ENCODE data around the gene FANCG. TPM values are rescaled to one million over a fixed set of nuclear protein-coding genes. Genes with fewer than 3 reads are reported as not detected.

The FANCG gene
- total and polyA plus RNA-seq, 2 of the 8 experiments (the other 6 are each of a cell fraction or from before 2014, with no cell fraction given): 66.6 to 87.1 TPM

DNA sequence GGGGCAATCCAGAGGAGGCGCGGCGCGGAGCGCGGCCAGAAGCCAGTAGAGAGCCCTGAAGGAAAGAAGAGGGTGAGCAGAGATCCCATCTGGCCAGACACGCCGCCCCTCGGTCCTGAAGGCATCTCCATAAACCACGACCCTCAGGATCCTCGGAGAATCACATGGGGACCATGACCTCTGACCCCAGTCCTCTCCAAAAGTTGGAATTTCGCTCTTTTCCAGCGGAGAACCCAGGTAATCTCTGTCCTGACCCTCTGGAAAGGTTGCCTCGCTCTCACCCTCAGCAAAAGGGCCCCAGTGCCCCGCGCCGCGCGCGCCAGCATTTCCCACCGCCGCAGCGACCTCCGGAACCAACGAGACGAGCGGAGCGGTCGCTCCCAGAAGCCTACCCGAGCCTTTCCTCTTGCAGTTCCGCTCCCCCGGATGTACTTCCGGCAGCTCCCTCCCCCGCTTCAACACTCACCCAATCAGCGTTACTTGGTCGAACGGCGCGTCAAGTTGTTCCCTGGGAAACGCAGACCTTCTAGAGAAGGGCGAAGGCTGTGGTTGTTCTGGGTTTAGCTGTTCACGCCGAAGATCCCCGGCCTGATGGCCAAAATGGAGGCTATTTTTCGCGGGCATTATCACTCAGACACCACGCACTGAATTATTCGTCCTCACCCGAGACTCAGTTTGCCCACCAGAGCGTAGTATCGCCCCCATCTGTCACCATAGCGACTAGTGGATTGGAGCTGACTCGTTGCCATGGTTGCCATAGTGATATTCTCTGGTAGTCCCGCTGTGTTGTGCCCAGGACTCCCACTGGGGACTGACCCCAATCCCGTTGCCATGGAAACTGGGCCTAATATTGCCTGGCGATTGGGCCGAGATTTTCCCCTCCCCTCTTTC, 23.3 kb upstream of the FANCG start, which contains the start of gene STOML2 (continued):
- no peak for TF ChIP-seq CBX8 (IDR thresholded peaks at IDR 0.05; ENCODE audit: borderline replicate concordance, low read depth, low read length)
- no peak for TF ChIP-seq RXRA (IDR thresholded peaks at IDR 0.05; ENCODE audit: insufficient read depth, low read depth, low read length)
- TF ChIP-seq KDM4A (IDR thresholded peaks at IDR 0.05; ENCODE audit: low read depth, low read length, severe bottlenecking): peak; percentile 49
- TF ChIP-seq TBP (IDR thresholded peaks at IDR 0.05; ENCODE audit: low read depth, low read length): peak; percentile 94
- TF ChIP-seq, protein P1, sequence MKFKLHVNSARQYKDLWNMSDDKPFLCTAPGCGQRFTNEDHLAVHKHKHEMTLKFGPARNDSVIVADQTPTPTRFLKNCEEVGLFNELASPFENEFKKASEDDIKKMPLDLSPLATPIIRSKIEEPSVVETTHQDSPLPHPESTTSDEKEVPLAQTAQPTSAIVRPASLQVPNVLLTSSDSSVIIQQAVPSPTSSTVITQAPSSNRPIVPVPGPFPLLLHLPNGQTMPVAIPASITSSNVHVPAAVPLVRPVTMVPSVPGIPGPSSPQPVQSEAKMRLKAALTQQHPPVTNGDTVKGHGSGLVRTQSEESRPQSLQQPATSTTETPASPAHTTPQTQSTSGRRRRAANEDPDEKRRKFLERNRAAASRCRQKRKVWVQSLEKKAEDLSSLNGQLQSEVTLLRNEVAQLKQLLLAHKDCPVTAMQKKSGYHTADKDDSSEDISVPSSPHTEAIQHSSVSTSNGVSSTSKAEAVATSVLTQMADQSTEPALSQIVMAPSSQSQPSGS (IDR thresholded peaks at IDR 0.05; ENCODE audit: low read length): no peak
- TF ChIP-seq, protein P2, sequence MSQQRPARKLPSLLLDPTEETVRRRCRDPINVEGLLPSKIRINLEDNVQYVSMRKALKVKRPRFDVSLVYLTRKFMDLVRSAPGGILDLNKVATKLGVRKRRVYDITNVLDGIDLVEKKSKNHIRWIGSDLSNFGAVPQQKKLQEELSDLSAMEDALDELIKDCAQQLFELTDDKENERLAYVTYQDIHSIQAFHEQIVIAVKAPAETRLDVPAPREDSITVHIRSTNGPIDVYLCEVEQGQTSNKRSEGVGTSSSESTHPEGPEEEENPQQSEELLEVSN (IDR thresholded peaks at IDR 0.05): peak; percentile 19; the same call in 1 of the 2 replicates
- no peak for TF ChIP-seq NRF1 (IDR thresholded peaks at IDR 0.05; ENCODE audit: low read depth, low read length)
- peak; percentile 65; the same call in 1 of the 2 replicates for TF ChIP-seq SP4 (IDR thresholded peaks at IDR 0.05; ENCODE audit: low read length)
- no peak for TF ChIP-seq RNF2 (IDR thresholded peaks at IDR 0.05; ENCODE audit: borderline replicate concordance, low read depth, low read length, missing control alignments, poor library complexity, severe bottlenecking)
- no peak for TF ChIP-seq SIRT6 (IDR thresholded peaks at IDR 0.05; ENCODE audit: low read length)
- TF ChIP-seq, protein P3, sequence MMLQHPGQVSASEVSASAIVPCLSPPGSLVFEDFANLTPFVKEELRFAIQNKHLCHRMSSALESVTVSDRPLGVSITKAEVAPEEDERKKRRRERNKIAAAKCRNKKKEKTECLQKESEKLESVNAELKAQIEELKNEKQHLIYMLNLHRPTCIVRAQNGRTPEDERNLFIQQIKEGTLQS (IDR thresholded peaks at IDR 0.05; ENCODE audit: insufficient read depth, low read depth, low read length): no peak
- no peak for TF ChIP-seq ZNF274 (IDR thresholded peaks at IDR 0.05; ENCODE audit: borderline replicate concordance, extremely low read depth, low read length)
- TF ChIP-seq CBX5 (IDR thresholded peaks at IDR 0.05; ENCODE audit: low read depth, low read length): no peak
- TF ChIP-seq KDM1A (IDR thresholded peaks at IDR 0.05; ENCODE audit: borderline replicate concordance, low read length): no peak
- TF ChIP-seq NANOG (IDR thresholded peaks at IDR 0.05; ENCODE audit: insufficient read depth, low read depth, low read length, poor library complexity, severe bottlenecking): no peak
- TF ChIP-seq SUZ12 (IDR thresholded peaks at IDR 0.05; ENCODE audit: low read length): no peak
- peak; percentile 44; the same call in 1 of the 2 replicates for TF ChIP-seq RFX5 (IDR thresholded peaks at IDR 0.05; ENCODE audit: borderline replicate concordance, low read depth, low read length)
- peak; percentile 52; the same call in 1 of the 2 replicates for TF ChIP-seq SRF (IDR thresholded peaks at IDR 0.05; ENCODE audit: low read depth, low read length)
- TF ChIP-seq BRCA1 (IDR thresholded peaks at IDR 0.05; ENCODE audit: low read depth, low read length): no peak
- no peak for TF ChIP-seq CEBPB (IDR thresholded peaks at IDR 0.05; ENCODE audit: low read depth, low read length)

Measured in H1 (cell line).